ENCODE data around the gene SRGAP1.

DNA sequence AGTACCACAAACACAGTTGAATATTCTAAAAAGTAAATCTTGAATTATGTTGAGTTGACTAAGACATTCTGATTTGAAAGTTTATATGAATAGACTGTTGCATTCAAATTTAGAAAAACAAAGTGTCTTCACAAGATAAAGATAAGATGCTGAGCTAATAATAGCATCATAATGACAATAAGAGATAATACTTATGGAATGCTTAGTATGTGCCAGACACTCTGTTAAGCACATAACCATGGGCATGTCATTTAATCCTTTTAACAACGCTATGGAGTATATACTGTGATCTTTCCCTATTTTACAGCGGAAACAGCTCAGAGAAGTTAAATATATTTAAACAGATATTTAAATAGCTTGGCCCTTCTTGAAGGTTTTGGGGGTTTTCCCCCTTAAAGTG is 163.4 kb downstream of the SRGAP1 start:
- TF ChIP-seq, protein P1, sequence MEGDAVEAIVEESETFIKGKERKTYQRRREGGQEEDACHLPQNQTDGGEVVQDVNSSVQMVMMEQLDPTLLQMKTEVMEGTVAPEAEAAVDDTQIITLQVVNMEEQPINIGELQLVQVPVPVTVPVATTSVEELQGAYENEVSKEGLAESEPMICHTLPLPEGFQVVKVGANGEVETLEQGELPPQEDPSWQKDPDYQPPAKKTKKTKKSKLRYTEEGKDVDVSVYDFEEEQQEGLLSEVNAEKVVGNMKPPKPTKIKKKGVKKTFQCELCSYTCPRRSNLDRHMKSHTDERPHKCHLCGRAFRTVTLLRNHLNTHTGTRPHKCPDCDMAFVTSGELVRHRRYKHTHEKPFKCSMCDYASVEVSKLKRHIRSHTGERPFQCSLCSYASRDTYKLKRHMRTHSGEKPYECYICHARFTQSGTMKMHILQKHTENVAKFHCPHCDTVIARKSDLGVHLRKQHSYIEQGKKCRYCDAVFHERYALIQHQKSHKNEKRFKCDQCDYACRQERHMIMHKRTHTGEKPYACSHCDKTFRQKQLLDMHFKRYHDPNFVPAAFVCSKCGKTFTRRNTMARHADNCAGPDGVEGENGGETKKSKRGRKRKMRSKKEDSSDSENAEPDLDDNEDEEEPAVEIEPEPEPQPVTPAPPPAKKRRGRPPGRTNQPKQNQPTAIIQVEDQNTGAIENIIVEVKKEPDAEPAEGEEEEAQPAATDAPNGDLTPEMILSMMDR (IDR thresholded peaks at IDR 0.05) = no peak
- no peak for TF ChIP-seq POLR2A (IDR thresholded peaks at IDR 0.05)

Measured in vagina (tissue), 2 donors.